ENCODE data around the gene TGFBRAP1.

TGFBRAP1 gene

DNA sequence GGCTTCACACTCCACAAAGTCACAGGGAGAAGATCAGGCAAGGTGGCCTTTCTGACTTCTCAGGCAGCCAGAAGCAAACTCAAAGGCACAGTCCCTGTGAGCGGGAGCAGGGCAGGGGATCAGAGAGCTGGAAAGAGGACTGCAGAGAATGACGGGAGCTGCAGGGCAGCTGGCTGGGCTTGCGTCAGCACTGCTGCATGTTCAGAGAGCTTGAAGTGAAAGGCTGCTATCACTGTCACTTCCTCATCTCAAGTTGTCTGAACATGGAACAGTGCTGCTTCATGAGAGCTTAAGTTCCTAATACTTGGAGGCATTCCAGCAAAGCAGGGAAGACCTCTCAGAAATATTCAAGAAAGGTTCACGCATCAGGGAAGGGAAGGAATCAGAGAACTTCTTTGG lies 20.4 kb downstream of the TGFBRAP1 start:
- no peak for DNase-seq

DNA sequence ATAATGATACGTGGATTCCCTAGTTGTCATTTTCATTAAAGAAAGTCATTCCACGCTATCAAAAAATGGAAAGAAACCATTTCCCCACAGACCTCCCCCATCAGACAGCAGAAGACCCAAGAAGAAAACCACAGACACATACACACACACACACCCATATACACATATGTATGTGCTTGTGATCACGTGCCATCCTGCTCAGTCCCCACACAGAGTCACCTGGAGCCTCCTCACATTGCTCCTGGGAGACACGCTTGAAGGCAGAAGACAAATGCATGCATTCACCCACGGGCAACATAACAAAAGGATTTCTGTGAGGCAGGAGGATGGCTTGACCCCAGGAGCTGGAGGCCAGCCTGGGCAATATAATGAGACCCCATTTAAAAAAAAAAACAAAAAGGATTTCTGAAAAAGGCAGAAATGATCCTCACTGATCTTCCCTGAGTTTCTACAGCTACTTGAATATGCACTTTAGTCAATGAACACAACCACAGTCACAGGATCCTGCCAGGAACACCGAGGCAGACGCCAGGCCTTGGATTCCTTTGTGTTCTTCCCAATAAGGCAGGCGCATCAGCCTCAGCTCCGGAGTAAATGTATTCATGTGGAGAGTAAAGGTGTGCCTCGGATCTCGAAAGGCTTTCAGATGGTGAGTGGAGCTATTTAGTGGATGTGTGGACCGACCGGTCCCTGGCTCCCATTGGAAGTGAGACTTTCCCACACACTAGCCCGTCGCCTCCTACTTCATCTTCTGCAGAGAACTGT lies 21.0 kb downstream of the TGFBRAP1 start:
- DNase-seq: no peak

DNA sequence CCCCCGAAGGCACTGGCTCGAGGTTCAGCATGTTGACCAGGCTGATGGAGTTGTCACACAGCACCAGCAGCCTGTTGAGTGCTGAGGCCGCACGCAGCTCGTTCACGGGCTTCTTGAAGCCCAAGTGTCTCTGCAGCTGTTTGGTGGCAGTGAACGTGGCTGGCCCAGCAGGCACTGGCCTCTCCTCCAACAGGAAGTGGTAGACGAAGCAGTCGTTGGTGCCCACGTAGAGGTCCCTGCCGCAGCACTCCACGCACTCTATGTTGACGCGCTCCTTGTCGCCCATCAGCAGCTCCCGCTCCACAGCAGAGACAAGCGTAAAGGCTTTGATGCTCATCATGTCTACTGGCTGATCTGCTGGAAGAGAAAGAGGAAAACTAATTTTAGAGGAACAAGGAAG lies 21.6 kb downstream of the TGFBRAP1 start:
- no peak for DNase-seq

DNA sequence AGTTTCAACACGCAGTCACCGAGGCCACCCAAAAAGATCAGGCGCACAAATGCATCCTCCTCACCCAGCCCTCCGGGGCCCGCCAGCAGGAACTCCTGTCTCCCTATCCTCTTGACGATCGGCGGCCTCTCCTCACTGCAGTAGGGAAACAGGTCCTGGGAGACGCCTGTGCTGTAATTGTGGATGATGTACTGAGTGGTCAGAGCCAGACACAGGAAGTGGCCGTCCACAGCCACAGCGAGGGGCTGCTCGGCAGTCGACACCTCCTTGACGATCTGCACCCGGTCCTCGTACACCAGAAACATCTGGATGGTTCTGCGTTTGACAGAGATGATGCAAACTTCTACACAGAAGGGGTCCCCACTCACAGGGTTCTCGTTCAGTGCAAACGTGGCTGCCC lies 22.0 kb downstream of the TGFBRAP1 start:
- DNase-seq: no peak

DNA sequence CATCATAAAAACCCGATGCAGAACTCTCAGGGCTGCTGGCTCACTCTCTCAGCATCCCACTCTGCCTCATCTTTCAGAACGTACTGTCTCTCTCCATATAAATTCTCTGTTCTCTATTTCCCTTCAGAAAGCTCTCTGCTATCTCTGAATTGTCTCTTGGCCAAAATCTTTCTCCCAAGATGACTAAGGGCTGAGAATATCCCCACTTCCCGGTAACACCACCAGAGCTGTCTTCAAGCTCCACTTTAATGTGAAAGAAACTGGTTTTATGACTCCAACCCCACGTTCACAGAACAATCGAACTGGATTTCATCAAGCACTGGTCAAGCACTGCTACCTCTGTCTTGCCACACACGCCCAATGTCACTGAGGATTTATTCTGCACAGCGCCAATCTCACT lies 22.4 kb downstream of the TGFBRAP1 start:
- DNase-seq: no peak

DNA sequence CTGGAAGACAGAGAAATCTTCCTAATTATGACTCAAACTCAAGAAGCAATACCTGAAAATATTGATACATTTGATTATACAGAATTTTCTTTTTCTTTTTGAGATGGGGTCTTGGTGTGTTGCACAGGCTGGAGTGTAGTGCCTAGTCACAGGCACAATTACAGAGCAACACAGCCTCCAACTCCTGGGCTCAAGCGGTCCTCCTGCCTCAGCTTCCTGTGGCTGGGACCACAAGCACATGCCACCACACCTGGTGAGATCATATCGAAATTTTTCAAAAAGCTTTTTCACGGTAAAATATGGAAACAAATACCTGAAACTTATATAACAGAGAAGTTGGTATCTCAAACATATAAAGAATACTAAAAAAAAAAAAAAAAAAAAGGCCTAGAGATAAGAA lies 27.9 kb downstream of the TGFBRAP1 start:
- no peak for DNase-seq

DNA sequence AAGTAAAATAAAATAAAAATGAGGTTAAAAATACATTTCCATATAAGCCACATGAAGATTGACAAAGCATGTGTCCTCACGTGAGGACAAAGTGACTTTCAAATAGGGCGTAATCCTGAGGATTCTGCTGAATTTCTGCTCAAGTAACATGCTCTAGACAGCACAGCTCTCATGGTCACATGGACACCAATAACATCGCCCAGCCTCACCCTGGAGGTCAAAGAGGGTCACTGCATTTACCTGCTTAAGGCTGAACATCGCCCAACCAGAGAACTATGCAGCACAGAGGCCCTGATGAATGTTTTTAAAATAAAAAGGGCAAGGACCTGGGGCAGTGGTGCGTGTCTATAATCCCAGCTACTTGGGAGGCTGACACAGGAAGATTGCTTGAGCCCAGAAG lies 30.2 kb downstream of the TGFBRAP1 start:
- DNase-seq: no peak

DNA sequence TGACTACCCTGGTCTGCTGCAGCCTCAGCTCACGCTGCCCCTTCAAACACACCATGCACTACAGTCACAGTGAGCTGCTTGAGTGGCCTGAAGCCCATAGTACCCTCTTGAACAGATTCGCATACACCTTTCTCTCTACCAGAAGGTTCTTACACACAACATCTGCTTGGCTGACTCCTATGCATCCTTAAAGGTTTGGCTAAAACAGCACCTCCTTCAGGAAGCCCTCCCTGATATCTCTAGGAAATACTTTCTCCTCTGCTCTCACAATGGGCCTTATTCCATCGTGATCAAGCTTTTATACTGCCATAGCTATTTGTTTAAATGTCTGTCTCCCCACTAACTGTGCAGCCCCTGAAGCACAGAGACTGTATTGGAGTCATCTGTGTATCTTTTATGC lies 31.5 kb downstream of the TGFBRAP1 start:
- DNase-seq: no peak

DNA sequence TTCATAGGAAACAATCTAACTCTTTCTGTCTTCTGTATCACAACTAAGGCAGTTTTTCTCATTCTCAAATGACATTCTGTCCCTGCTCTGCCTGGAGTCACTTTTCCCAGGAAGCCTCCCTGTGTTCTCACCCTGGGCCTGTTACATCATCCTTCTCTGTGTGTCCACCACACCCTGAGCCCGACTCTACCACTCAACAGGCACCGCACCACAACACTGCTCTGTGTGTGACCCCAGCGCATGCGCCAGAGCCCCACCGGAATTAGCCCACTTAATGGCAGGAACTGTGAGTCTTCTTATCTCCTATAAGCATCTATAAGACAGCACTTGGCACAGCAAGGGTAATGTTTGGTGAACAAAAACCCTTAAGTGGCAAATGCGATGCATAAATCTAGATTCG lies 32.3 kb downstream of the TGFBRAP1 start:
- DNase-seq: no peak

DNA sequence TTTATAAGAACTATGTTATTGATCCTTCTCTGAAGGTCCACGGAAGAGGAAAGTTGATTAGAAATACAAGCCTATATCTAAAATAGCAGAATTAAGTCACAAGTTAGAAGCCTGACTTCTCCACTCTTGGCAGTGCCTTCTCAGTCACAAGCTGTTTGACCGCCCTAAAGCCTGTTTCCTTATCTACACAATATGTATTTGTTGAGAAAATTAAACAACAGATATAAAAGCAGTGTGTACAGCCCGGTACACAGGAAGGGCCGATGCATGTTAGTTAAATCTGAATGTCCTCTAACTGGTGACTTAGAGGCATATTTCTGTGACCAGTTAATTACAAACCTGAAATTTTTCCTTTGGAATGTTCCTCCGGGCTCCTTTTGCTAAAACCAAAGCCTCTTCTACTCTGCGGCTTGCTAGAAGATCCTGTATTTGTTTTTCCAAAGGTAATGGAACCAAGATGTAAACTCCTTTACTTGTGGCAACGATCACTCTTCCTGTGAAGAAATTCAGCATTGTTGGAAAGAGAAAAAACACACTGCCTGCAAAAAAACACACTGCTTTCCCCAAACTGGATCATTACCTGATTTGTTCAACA lies 33.4 kb downstream of the TGFBRAP1 start:
- DNase-seq: no peak

DNA sequence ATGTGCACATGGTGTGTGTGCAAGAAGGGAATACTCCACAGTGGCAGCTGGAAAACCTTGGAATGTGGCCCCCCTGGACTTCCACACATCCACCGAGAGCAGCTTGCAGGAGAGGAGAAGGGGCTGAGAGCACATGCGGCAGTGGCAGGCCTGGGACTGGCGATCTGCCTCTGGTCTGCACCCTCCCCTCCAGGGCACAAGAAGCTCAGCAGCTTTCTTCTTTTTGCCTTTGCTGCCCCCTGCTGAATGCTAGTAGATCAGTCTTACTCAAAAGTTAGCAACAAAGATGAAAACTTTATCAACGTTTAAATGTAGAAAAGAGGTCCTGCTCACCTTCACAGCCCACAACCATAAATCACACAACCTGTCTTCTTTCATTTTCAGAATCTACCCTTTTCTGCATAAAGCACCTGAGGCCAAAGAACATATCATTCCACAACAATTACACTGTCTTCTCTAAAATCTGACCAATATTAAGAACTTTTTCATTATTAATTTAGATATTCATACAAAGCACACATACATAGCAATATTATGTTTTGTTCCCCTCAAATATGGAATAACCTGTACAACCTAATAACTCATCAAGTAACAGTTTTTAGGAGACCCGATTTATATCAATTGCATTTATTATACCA lies 34.6 kb downstream of the TGFBRAP1 start:
- DNase-seq: peak; percentile 24

DNA sequence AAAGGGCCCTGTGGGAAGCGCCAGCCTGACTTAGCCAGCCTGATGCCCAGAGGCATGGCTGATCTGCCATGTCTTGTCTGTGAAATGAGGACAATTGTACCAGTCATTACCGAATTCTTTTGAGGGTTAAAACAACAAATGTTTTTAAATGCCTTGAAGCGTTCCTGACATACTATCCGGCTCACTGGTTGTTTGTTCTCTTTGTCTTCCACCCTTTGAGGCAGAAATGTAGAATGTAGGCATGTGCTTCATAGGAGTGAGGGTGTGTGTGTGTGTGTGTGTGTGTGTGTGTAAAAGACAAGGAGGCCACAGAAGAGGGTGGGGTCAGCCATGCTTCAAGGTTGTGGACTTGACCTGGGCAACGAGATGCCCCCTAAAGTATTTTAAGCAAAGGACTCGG lies 35.5 kb downstream of the TGFBRAP1 start:
- no peak for DNase-seq

DNA sequence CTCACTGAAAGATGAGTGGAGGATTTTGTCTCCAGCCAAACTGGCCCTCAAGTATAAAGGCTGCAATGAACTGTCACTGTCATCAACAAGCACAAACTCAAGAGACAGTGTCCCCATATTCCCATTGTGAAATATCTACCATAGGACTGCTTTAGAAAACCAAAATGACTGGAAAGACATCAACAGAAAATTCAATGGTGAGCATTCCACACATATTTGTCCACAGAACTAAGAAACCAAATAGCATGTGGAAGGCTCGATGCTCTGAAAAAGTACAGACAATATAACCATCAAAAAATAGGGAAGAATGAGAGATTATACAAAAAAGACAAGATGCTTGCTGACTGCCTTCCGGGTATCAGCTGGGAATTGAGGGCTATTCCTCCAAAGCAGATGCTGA lies 37.6 kb downstream of the TGFBRAP1 start:
- DNase-seq: no peak

DNA sequence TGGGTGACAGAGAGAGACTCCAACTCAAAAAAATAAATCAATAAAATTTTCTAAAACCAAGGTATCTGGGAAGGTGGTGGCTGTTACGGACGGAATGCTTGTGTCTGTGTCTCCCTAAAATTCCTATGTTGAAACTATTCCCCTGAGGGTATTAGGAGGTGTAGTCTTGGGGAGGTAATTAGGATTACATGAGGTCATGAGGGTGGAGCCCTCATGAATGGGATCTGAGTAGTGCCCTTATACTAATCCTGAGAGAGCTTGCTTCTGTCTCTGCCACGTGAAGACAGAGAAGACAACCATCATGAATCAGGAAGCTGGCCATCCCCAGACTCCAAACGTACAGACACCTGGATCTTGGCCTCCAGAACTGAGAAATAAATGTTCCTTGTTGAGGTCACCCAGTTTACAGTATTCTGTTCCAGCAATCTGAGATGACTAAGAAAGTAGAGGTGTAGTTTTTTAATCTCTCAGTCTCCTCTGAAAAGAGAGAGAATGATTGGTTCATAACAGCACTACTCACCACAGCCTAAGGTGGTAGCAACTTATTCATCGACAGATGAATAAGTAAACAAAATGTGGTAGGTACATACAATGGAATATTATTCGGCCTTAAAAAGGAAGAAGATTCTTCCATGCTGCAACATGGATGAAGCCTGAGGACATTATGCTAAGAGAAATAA lies 38.4 kb downstream of the TGFBRAP1 start:
- DNase-seq: no peak

DNA sequence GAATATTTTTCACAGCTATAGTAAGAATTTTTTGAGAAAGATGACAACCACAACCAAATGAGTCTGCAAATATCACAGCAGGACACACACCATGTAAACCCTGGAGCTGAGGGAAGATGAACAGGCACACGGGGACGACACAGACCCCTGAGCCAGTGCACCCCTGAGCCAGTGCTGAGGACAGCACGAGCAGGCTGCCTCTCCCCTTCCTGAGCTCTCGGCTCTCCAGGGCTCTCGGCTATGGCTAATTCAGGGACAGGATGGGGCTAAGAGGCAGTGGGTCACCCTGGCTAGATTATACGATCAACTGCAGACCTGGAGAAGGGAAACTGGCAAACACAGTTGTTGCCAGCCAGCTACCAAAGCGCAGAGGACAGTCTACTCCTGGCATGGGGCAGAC lies 41.4 kb downstream of the TGFBRAP1 start:
- DNase-seq: no peak

DNA sequence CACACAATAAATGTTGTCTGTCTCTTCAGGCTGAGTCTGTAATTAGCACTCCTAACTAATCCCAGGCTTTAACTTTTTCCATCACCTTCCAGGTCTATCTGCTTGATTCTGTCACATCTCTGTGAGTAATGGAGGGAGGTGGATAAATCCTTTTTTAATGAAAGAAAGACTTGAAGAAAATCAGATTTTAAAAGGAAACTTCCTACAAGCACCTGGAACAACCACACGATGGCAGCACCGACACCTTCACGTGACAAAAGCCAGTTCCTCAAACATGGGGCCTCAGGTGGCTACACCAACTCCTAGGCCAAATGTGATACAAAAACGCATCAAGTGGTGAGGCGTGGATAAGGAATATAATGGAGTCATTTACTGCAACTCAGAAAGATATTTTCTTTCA lies 41.8 kb downstream of the TGFBRAP1 start:
- no peak for DNase-seq

DNA sequence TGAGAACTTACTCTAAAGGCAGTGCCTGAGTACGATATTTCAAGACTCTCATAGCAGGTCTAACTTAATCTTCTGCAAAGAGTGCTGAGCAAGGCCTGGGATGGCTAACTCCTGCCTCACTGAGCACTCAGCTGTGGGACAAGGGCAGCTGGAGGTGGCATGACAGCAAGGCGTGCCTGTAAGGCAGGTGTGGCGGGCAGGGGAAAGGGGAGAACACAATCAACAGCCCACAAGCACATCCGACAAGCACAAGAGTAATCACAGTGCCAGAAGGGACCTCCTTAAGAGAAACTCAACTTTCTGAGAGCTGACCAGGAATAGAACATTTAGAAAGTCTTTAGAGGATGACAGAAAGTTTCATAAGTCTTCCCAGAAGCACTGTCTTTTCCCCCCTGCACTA lies 46.0 kb downstream of the TGFBRAP1 start:
- DNase-seq: no peak

DNA sequence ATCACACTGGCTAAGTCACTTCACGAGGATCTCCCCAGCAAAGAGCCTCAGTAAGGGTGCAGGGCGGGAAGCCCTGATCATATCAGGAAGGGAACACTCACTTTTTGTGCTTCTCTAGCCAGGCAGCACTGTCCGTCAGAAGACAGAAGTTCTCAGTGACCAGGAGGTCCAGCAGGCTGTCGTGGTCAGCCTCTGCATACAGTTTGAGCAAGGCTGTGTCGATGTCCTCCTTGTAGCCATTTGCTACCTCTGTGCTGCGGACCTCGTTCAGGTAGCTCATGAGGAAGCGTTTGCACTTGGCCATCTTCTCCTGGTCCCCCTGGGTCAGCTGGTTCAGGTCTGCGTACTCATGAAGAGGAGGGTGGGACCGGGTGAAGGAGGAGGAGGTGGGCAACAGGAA lies 49.3 kb downstream of the TGFBRAP1 start:
- DNase-seq: no peak

DNA sequence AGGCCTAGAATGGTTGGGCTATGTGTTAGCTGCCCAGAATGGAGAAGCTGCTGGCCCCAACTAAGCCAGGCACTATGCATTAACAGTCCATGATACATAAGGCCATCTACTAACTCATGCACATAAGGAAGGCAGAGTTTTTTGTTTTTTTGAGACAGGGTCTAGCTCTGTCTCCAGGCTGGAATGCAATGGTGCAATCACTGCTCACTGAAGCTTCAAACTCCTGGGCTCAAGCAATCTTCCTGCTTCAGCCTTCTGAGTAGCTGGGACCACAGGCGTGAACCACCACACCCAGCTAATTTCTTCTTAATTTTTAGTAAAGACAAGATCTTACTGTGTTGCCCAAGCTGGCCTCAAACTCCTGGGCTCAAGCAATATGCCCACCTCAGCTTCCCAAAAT lies 50.4 kb downstream of the TGFBRAP1 start:
- no peak for DNase-seq

DNA sequence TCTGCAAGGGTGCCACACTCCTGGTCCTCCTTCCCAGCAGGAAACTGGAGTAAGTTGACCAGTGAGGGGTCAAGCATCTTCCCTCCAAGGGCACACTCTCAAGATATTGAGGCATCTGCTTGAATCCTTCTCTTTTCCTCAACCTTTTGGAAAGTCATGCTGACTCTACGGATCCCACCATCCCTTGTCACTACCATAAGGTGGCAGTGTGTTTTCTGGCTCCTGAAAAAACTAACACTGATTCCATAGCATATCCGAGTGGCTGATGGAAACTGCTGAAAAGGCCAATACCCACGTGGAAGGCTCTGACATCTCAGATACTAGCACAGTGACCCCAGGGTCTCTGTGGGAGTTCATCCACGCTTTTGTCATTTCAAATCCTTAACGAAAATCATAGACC lies 50.9 kb downstream of the TGFBRAP1 start:
- no peak for DNase-seq

DNA sequence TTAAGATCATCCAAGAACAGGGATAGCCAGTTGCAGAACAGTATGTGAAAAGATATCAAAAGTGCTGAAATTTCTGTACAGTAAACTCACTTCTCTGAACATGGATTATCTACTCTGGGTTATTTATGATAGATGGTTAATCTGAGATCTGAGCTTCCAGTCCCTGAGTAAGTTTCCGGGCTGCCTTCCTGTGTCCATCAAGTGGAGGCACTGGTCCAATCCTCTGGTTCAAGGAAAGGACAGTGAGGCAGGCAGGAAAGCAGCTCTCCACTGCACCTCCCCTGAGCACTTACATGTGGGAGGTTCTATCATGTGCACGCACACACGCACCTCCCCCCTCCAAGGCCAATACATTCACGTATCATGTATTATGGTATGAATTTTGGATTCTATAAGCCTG lies 55.5 kb downstream of the TGFBRAP1 start:
- no peak for DNase-seq

DNA sequence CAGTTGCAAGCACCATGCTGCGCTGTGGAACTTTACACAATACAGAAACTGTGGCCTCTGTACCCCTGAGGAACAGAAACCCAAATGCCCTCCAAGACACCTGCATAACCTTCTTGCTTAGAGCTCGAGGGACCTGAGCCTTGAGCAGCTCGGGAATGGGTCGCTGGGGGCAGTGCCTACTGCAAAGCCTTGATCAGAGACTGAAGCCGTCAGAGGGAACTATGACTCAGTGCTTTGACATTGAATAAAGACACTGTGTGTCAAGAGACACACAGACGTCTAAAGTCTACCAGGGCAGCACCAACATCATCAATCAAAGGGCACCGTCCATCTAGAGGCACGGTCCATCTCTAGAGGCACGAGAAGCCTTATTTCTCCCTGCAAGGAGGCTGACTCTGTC lies 57.4 kb downstream of the TGFBRAP1 start:
- no peak for DNase-seq

DNA sequence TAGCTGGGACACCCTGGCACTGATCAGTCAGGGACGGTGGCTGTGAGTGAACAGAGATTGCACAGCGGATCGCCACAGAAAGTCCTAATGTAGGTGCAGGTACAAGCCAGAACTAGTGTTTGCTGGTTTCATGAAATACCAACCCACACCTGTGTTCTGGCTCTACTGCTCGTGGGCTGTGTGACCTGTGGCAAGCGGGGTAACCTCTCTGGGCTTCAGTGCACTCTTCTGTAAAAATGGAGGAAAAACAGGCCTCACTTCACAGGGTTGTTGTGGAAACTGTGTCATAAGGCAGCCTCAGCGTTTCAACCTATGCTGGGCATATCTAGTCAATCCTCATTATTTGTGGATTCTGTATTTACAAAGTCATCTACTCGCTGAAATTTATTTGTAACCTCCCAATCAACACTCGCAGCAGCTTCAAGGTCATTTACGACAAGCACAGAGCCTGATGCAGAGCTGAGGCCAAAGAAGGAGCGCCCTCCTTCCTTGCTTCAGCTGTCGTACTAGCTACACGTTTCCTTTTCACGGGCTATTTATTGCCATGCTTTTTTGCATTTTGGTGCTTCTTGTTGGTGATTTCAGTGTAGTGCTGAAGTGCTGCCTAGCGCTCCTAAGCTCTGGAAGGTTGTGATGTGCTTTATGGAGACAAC lies 58.0 kb downstream of the TGFBRAP1 start:
- DNase-seq: no peak

DNA sequence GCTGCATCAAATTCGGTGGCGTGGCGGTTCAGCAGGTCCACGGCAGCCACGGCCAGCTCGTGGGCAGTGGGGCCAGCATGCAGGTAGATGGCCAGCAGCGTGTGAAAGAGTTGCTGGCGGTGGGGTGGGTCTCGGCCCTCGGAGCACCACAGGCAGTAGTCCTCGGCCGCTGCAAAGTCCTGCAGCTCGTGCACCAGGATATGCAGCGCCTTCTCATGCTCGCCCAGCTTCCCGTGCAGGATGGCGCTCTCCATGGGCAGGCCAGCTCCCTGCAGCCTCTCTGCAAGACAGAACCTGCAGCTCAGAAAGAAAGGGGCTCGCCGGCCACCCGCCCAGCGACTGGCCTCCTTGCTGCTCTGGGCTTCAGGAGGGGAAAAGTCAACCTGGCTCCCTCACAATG lies 60.1 kb downstream of the TGFBRAP1 start:
- DNase-seq: no peak

Measured in NCI-H1105 (cell line).